K562 (cell line): Measurements from ENCODE around the gene DAO. TPM values are rescaled to one million over a fixed set of nuclear protein-coding genes. Genes with fewer than 3 reads are reported as not detected.

Experiments
- ATAC-seq: fragments of 200-7000 bp; cut with Tn5 transposase; 3 replicates; pipeline ENCODE4 v1.9.1; 2020; ENCODE audit warnings: moderate library complexity
- BruUV-seq: library from RNA; stranded (reverse); fragments of 400-500 nt; replicated peaks from 2 replicates; lab custom pipeline; 2021; lab: Mats Ljungman, UMichigan
- CTCF ChIA-PET: fragments of 300-600 bp; formaldehyde crosslinking; extraction: SDS; loops from one replicate; lab custom pipeline; 2021; ENCODE audit warnings: low intra/inter-chr PET ratio; lab: Yijun Ruan, JAX
- POLR2A ChIA-PET: fragments of 300-600, 350-650 bp; sonication (Branson Sonifier 250); formaldehyde crosslinking; extraction: SDS; loops from one replicate; lab custom pipeline; 2021; ENCODE audit warnings: antibody characterized with exemption, inconsistent platforms; lab: Yijun Ruan, JAX
- DNase-seq, 4 experiments: peaks; one replicate each; pipeline versions ENCODE4 v3.0.0 to v3.0.0-alpha.2; 2011 to 2018; ENCODE audit warnings: low spot score in 3 of 4, mixed read lengths in 3 of 4; ENCODE audit errors: extremely low read depth in 1 of 4
- FAIRE-seq: peaks from 2 replicates; lab custom pipeline; 2011; peaks lifted over from hg19 to GRCh38; lab: Jason Lieb, UNC
- H2AFZ ChIP-seq: 2 replicates; pipeline ENCODE4 v1.6.0; 2011; ENCODE audit warnings: low read depth, low read length, control low read depth, inconsistent platforms
- H3K27ac ChIP-seq: fragments of 200-600 bp; 3 replicates; pipeline ENCODE4 v1.8.0; 2011; ENCODE audit warnings: low read depth, mild to moderate bottlenecking, control low read depth, inconsistent platforms, low read length, moderate library complexity, mixed read lengths; ENCODE audit errors: extremely low read depth
- H3K27me3 ChIP-seq, 2 experiments: fragments of 300-600 bp in 1 of 2; 2 replicates in 1 of 2; 3 replicates in 1 of 2; pipeline versions ENCODE4 v1.6.0 to v1.8.0; 2011; ENCODE audit warnings: inconsistent platforms in 2 of 2, low read length in 2 of 2, mild to moderate bottlenecking in 1 of 2, mixed read lengths in 1 of 2, moderate library complexity in 1 of 2; ENCODE audit not compliant: control insufficient read depth in 2 of 2, insufficient read depth in 2 of 2
- H3K36me3 ChIP-seq: fragments of 300-600 bp; 3 replicates; pipeline ENCODE4 v1.8.0; 2011; ENCODE audit warnings: mild to moderate bottlenecking, low read length, inconsistent platforms; ENCODE audit not compliant: control insufficient read depth, insufficient read depth
- H3K4me1 ChIP-seq, 2 experiments: fragments of 200-600 bp in 1 of 2; replicated peaks in 1 of 2; 2 replicates in 1 of 2; 3 replicates in 1 of 2; pipeline versions ENCODE4 v1.5.1 to v1.8.0; 2011; ENCODE audit warnings: inconsistent platforms in 2 of 2, low read length in 2 of 2, mild to moderate bottlenecking in 1 of 2, mixed read lengths in 1 of 2, moderate library complexity in 1 of 2; ENCODE audit not compliant: control insufficient read depth in 2 of 2, insufficient read depth in 2 of 2
- H3K4me2 ChIP-seq: 2 replicates; pipeline ENCODE4 v1.6.1; 2011; ENCODE audit warnings: low read length, control low read depth, inconsistent platforms, mixed read lengths; ENCODE audit not compliant: insufficient read depth
- H3K4me3 ChIP-seq: fragments of 200-600 bp; sonication (generic), shearing (Covaris generic); 2 replicates; pipeline ENCODE4 v1.5.1; 2016; ENCODE audit warnings: control low read depth, inconsistent platforms
- H3K79me2 ChIP-seq: fragments of 200-600 bp; 3 replicates; pipeline ENCODE4 v1.8.0; 2011; ENCODE audit warnings: low read length, inconsistent platforms; ENCODE audit not compliant: control insufficient read depth, insufficient read depth
- H3K9ac ChIP-seq, 2 experiments: 2 replicates each; pipeline versions ENCODE4 v1.6.0 to v1.6.1; 2011; ENCODE audit warnings: low read depth in 2 of 2, low read length in 2 of 2, control low read depth in 1 of 2, inconsistent platforms in 1 of 2, mild to moderate bottlenecking in 1 of 2, mixed read lengths in 1 of 2; ENCODE audit not compliant: insufficient read depth in 1 of 2
- H3K9me1 ChIP-seq: one replicate; pipeline ENCODE4 v1.6.0; 2011; ENCODE audit warnings: inconsistent platforms, mild to moderate bottlenecking, low read length, moderate library complexity; ENCODE audit not compliant: control insufficient read depth, insufficient read depth
- H3K9me3 ChIP-seq: replicated peaks from 2 replicates; pipeline ENCODE4 v1.5.1; 2011; ENCODE audit warnings: low read depth, low read length, inconsistent platforms; ENCODE audit not compliant: control insufficient read depth, insufficient read depth
- H4K20me1 ChIP-seq: replicated peaks from 2 replicates; pipeline ENCODE4 v1.6.1; 2011; ENCODE audit warnings: low read length, inconsistent platforms, mixed read lengths; ENCODE audit not compliant: control insufficient read depth, insufficient read depth
- ERF ChIP-seq: fragments of 450-650 bp; formaldehyde crosslinking; IDR thresholded peaks from 2 replicates; pipeline ENCODE4 v1.4.0; 2020; ENCODE audit warnings: mild to moderate bottlenecking, mixed read lengths
- HNRNPLL ChIP-seq: fragments of 200-400 bp; formaldehyde crosslinking; IDR thresholded peaks from 2 replicates; pipeline ENCODE4 v1.6.1; 2017; ENCODE audit warnings: low read length, low read depth, mild to moderate bottlenecking; ENCODE audit not compliant: poor library complexity, severe bottlenecking
- ILF3 ChIP-seq: fragments of 450-650 bp; IDR thresholded peaks from 2 replicates; pipeline ENCODE4 v1.6.1; 2018; ENCODE audit warnings: antibody characterized with exemption, mild to moderate bottlenecking, moderate library complexity, borderline replicate concordance
- JUND ChIP-seq, 2 experiments: IDR thresholded peaks; 2 replicates in 1 of 2; 3 replicates in 1 of 2; pipeline ENCODE4 v1.6.1; 2011; ENCODE audit warnings: borderline replicate concordance in 2 of 2, low read depth in 2 of 2, low read length in 2 of 2, improper control_type of control experiment in 1 of 2, missing biosample characterization in 1 of 2, missing genetic modification characterization in 1 of 2, missing genetic modification reagents in 1 of 2
- ZBED1 ChIP-seq: IDR thresholded peaks from 2 replicates; pipeline ENCODE4 v1.6.1; 2014
- ZNF212 ChIP-seq: fragments of 450-650 bp; formaldehyde crosslinking; IDR thresholded peaks from 2 replicates; pipeline ENCODE4 v1.4.0; 2020; ENCODE audit warnings: mild to moderate bottlenecking
- WGBS: fragments of 100-300 bp; shearing (Covaris generic); methylation state at CpG from one replicate; pipeline ENCODE4 v1.1.6; 2016; ENCODE audit warnings: low coverage, mixed read lengths; ENCODE audit not compliant: insufficient coverage; ENCODE audit errors: missing lambda C conversion rate; 5-methylcytosine and 5-hydroxymethylcytosine counted together
- in situ Hi-C: fragments of 300-500 bp; cut with MboI; formaldehyde crosslinking; loops from 4 replicates; pipeline ENCODE4 v1.15.0; 2018; ENCODE audit warnings: inconsistent platforms, mixed read lengths
- intact Hi-C: fragments of 100-400 bp; cut with micrococcal nuclease; formaldehyde crosslinking; loops from 2 replicates; pipeline ENCODE4 v1.14.2; 2022
- polyA plus RNA-seq, 8 experiments: library from polyadenylated mRNA; depleted of rRNA in 4 of 8; stranded (reverse) in 5 of 8; unstranded in 3 of 8; fragments of >200 nt; fragmentation: Nextera tagmentation in 2 of 8; fragmentation: Illumina TruSeq in 1 of 8; extraction: Ambion mirVana in 2 of 8; extraction: Trizol in 1 of 8; gene quantifications; 2 replicates each; pipeline versions ENCODE4 v1.2.1 to v1.2.3, GENCODE V29; 2011 to 2014; ENCODE audit warnings: inconsistent platforms in 1 of 8, missing spikeins in 1 of 8
- total RNA-seq, 7 experiments: library from RNA; depleted of rRNA in 6 of 7; stranded (reverse); fragments of >200 nt in 6 of 7; fragmentation: Illumina TruSeq in 2 of 7; extraction: Trizol in 2 of 7; gene quantifications; 2 replicates each; pipeline versions ENCODE4 v1.2.1 to v1.2.3, GENCODE V29; 2011 to 2021; ENCODE audit warnings: low replicate concordance in 1 of 7
- TF ChIP-seq, protein P1 (sequence below): fragments of 450-650 bp; formaldehyde crosslinking; IDR thresholded peaks from 2 replicates; pipeline ENCODE4 v1.4.0; 2022; ENCODE audit warnings: mild to moderate bottlenecking, moderate library complexity
- TF ChIP-seq, protein P2 (sequence below): sonication (generic); formaldehyde crosslinking; IDR thresholded peaks from 2 replicates; pipeline ENCODE4 v1.8.1; 2023; ENCODE audit warnings: mild to moderate bottlenecking, missing genetic modification reagents
- TF ChIP-seq, protein P3 (sequence below): fragments of 250-450 bp; sonication (Bioruptor Pico); IDR thresholded peaks from 2 replicates; pipeline ENCODE4 v1.5.1; 2021; ENCODE audit warnings: mild to moderate bottlenecking
- TF ChIP-seq, protein P4 (sequence below): conservative IDR thresholded peaks from 2 replicates; pipeline ENCODE4 v1.6.1; 2011; ENCODE audit warnings: low read depth, mild to moderate bottlenecking, low read length; ENCODE audit not compliant: control insufficient read depth

DAO gene
- total and polyA plus RNA-seq, 9 of the 15 experiments (the other 6 are each of a cell fraction or from before 2014, with no cell fraction given), result not detected

DNA sequence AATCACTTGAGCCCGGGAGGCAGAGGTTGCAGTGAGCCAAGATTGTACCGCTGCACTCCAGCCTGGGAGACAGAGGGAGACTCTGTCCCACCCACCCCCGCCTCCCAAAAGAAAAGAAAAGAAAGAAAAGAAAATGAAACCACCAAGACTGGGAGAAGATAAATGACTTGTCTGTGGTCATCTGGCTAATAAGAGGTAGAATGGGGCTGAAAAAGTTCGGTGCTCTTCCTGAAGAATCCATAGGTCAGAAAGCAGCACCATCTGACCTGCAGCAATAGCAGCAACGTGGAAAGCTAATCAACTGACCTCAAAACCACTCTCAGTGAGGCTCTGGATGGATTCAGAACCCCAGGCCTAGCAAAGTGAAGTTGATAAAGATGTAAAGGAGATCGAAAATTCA is 47.7 kb upstream of the DAO start (continued):
- TF ChIP-seq, protein P1, sequence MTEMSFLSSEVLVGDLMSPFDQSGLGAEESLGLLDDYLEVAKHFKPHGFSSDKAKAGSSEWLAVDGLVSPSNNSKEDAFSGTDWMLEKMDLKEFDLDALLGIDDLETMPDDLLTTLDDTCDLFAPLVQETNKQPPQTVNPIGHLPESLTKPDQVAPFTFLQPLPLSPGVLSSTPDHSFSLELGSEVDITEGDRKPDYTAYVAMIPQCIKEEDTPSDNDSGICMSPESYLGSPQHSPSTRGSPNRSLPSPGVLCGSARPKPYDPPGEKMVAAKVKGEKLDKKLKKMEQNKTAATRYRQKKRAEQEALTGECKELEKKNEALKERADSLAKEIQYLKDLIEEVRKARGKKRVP (CRISPR knock-in tag), result no peak
- TF ChIP-seq, protein P2, sequence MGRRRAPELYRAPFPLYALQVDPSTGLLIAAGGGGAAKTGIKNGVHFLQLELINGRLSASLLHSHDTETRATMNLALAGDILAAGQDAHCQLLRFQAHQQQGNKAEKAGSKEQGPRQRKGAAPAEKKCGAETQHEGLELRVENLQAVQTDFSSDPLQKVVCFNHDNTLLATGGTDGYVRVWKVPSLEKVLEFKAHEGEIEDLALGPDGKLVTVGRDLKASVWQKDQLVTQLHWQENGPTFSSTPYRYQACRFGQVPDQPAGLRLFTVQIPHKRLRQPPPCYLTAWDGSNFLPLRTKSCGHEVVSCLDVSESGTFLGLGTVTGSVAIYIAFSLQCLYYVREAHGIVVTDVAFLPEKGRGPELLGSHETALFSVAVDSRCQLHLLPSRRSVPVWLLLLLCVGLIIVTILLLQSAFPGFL (CRISPR knock-in tag), result no peak
- TF ChIP-seq ILF3 (no peak), ZBED1 (no peak), JUND (IDR thresholded peaks at IDR 0.05; ENCODE audit: borderline replicate concordance, low read depth, low read length) (no peak), JUND (tag; IDR thresholded peaks at IDR 0.05; ENCODE audit: borderline replicate concordance, low read depth, low read length) (no peak), ZNF212 (CRISPR knock-in tag) (no peak)

DNA sequence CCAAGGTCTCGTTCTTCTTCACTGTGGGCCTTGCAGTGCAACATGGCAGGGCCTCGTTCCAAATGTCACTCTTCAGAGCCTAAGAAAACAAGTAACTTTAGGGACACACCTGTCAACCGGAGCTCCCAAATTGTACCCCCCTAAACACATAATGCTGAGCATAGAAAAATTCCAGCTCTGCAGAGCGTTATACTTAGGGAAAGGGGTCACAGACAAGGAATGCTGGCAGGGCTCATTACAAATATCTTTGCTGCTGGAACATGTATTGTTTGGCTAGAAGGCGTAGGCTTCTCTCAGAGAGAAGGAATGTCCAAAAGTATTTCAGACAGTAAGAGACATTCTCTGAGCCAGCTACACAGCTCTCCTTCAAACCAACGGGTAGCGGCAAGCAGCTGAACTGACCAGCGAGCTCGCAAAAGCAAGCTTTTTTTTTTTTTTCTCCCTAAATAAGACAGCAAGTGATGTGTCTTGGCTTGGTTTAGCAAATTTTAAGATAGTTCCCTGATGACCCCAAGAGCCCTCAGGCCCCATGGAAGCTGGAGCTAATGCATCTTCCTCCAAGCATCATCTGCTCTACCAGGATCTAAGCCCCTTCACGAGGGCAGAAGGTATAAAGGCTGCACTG is 47.0 kb upstream of the DAO start:
- H3K27me3 ChIP-seq, result peaks cover 0 to 6% of the 10 kb centered on the region in 2 experiments; a peak in 1 of 5 replicates
- no peak for DNase-seq
- in situ Hi-C loops, result no loop called here
- H3K4me3 ChIP-seq, result no peak overlapping the region
- ChIA-PET POLR2A (no interaction called here), CTCF (no interaction called here)
- H3K79me2 ChIP-seq, result no peaks in the 10 kb centered on the region
- peaks cover 8% of the 10 kb centered on the region; the same call in 1 of the 2 replicates for H4K20me1 ChIP-seq
- no peak overlapping the region for H3K27ac ChIP-seq
- peaks cover 0 to 2% of the 10 kb centered on the region in 2 experiments; a peak in 4 of 5 replicates for H3K4me1 ChIP-seq
- H3K36me3 ChIP-seq, result no peaks in the 10 kb centered on the region; the same call in 2 of the 3 replicates
- no peak overlapping the region for H2AFZ ChIP-seq
- H3K4me2 ChIP-seq, result no peak overlapping the region
- TF ChIP-seq ERF, result no peak
- TF ChIP-seq, protein P3, sequence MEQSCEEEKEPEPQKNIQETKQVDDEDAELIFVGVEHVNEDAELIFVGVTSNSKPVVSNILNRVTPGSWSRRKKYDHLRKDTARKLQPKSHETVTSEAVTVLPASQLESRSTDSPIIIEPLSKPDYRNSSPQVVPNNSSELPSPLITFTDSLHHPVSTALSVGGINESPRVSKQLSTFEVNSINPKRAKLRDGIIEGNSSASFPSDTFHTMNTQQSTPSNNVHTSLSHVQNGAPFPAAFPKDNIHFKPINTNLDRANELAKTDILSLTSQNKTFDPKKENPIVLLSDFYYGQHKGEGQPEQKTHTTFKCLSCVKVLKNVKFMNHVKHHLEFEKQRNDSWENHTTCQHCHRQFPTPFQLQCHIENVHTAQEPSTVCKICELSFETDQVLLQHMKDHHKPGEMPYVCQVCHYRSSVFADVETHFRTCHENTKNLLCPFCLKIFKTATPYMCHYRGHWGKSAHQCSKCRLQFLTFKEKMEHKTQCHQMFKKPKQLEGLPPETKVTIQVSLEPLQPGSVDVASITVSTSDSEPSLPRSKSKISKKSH (CRISPR knock-in tag), result no peak
- TF ChIP-seq, protein P4, sequence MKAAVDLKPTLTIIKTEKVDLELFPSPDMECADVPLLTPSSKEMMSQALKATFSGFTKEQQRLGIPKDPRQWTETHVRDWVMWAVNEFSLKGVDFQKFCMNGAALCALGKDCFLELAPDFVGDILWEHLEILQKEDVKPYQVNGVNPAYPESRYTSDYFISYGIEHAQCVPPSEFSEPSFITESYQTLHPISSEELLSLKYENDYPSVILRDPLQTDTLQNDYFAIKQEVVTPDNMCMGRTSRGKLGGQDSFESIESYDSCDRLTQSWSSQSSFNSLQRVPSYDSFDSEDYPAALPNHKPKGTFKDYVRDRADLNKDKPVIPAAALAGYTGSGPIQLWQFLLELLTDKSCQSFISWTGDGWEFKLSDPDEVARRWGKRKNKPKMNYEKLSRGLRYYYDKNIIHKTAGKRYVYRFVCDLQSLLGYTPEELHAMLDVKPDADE, result no peak
- TF ChIP-seq, protein P1 (CRISPR knock-in tag), result no peak
- no peak for TF ChIP-seq HNRNPLL
- no peaks in the 10 kb centered on the region for H3K9me1 ChIP-seq
- no peaks in the 10 kb centered on the region for H3K9me3 ChIP-seq
- 76% methylated on average over 10 of the region's 10 CpGs for WGBS
- no TSS peak for BruUV-seq
- intact Hi-C loops, result no loop called here
- FAIRE-seq, result no peak
- peak overlapping the region in 1 of 2 experiments; percentile 41; a peak in 1 of 4 replicates for H3K9ac ChIP-seq
- no peak for ATAC-seq
